Endothelial cell of umbilical vein (primary cell): ENCODE data around the gene VIPR1. TPM values are rescaled to one million over a fixed set of nuclear protein-coding genes. Genes with fewer than 3 reads are reported as not detected.
"Not testable (repeated sequence)": the region's sequence is repeated elsewhere in the genome, so short reads cannot be mapped to it uniquely, and the experiment has no call there.

Experiments
- BruUV-seq: library from RNA; stranded (reverse); fragments of 400-500 nt; replicated peaks from 2 replicates; lab custom pipeline; 2021; lab: Mats Ljungman, UMichigan
- CTCF ChIA-PET: fragments of 300-600, 350-600 bp; sonication (Branson Sonifier 250); formaldehyde crosslinking; loops from one replicate; lab custom pipeline; 2021; ENCODE audit warnings: antibody characterized with exemption, inconsistent platforms; lab: Charles Lee
- POLR2A ChIA-PET: fragments of 300-600, 350-600 bp; sonication (Branson Sonifier 250); formaldehyde crosslinking; loops from one replicate; lab custom pipeline; 2021; ENCODE audit warnings: antibody characterized with exemption, inconsistent platforms; lab: Charles Lee
- DNase-seq: peaks from one replicate; pipeline ENCODE4 v3.0.0-alpha.2; 2011; ENCODE audit warnings: low read depth, low spot score
- FAIRE-seq: peaks from 2 replicates; lab custom pipeline; 2011; peaks lifted over from hg19 to GRCh38; lab: Jason Lieb, UNC
- H2AFZ ChIP-seq: 2 replicates; pipeline ENCODE4 v1.6.0; 2012; ENCODE audit warnings: low read depth, low read length, control low read depth, inconsistent platforms
- H3K27ac ChIP-seq: 2 replicates; pipeline ENCODE4 v1.5.1; 2011; ENCODE audit warnings: low read depth, mild to moderate bottlenecking, control low read depth, low read length, moderate library complexity; ENCODE audit not compliant: insufficient read depth
- H3K27me3 ChIP-seq, 2 experiments: 2 replicates each; pipeline versions ENCODE4 v1.6.0 to v1.6.1; 2011; ENCODE audit warnings: low read length in 2 of 2, mixed read lengths in 1 of 2; ENCODE audit not compliant: control insufficient read depth in 2 of 2, insufficient read depth in 2 of 2
- H3K36me3 ChIP-seq, 2 experiments: 2 replicates in 1 of 2; 3 replicates in 1 of 2; pipeline ENCODE4 v1.5.1; 2011; ENCODE audit warnings: low read length in 2 of 2, mild to moderate bottlenecking in 1 of 2, moderate library complexity in 1 of 2; ENCODE audit not compliant: control insufficient read depth in 2 of 2, insufficient read depth in 2 of 2; ENCODE audit errors: extremely low read depth in 1 of 2
- H3K4me1 ChIP-seq: 3 replicates; pipeline ENCODE4 v1.5.1; 2011; ENCODE audit warnings: mild to moderate bottlenecking, low read length; ENCODE audit not compliant: control insufficient read depth, insufficient read depth; ENCODE audit errors: extremely low read depth
- H3K4me2 ChIP-seq: 2 replicates; pipeline ENCODE4 v1.6.1; 2011; ENCODE audit warnings: low read length, control low read depth, mixed read lengths; ENCODE audit not compliant: insufficient read depth
- H3K4me3 ChIP-seq, 3 experiments: fragments of 200-600 bp in 1 of 3; sonication (generic), shearing (Covaris generic) in 1 of 3; replicated peaks in 1 of 3; 2 replicates each; pipeline ENCODE4 v1.5.1; 2011 to 2016; ENCODE audit warnings: control low read depth in 3 of 3, low read length in 3 of 3, mild to moderate bottlenecking in 2 of 3, inconsistent platforms in 1 of 3, low read depth in 1 of 3, moderate library complexity in 1 of 3; ENCODE audit not compliant: insufficient read depth in 1 of 3
- H3K79me2 ChIP-seq: 2 replicates; pipeline ENCODE4 v1.6.0; 2012; ENCODE audit warnings: low read length, inconsistent platforms; ENCODE audit not compliant: control insufficient read depth, insufficient read depth
- H3K9ac ChIP-seq: replicated peaks from 2 replicates; pipeline ENCODE3; 2011; ENCODE audit warnings: low read length, control low read depth; ENCODE audit not compliant: insufficient read depth; ENCODE audit errors: extremely low read depth
- H3K9me1 ChIP-seq: replicated peaks from 3 replicates; pipeline ENCODE4 v1.6.0; 2011; ENCODE audit warnings: mild to moderate bottlenecking, low read length; ENCODE audit not compliant: control insufficient read depth, insufficient read depth; ENCODE audit errors: extremely low read depth
- H3K9me3 ChIP-seq: replicated peaks from 2 replicates; pipeline ENCODE4 v1.5.1; 2012; ENCODE audit warnings: low read length, inconsistent platforms; ENCODE audit not compliant: control insufficient read depth, insufficient read depth
- H4K20me1 ChIP-seq: replicated peaks from 2 replicates; pipeline ENCODE3; 2011; ENCODE audit warnings: mild to moderate bottlenecking, low read length; ENCODE audit not compliant: control insufficient read depth, insufficient read depth; ENCODE audit errors: extremely low read depth
- EZH2 ChIP-seq: IDR thresholded peaks from 2 replicates; pipeline ENCODE4 v1.6.1; 2012; ENCODE audit warnings: borderline replicate concordance, low read depth, mild to moderate bottlenecking, moderate library complexity, low read length, inconsistent platforms; ENCODE audit not compliant: severe bottlenecking
- FOS ChIP-seq: IDR thresholded peaks from 2 replicates; pipeline ENCODE4 v1.6.1; 2011; ENCODE audit warnings: mild to moderate bottlenecking, low read length, moderate library complexity, borderline replicate concordance; ENCODE audit not compliant: insufficient read depth
- GATA2 ChIP-seq: IDR thresholded peaks from 2 replicates; pipeline ENCODE4 v1.7.0; 2011; ENCODE audit warnings: low read depth, mild to moderate bottlenecking, moderate library complexity, mixed read lengths, low read length; ENCODE audit not compliant: insufficient read length, insufficient read depth
- JUN ChIP-seq: IDR thresholded peaks from 2 replicates; pipeline ENCODE4 v1.6.1; 2011; ENCODE audit warnings: borderline replicate concordance, low read depth; ENCODE audit not compliant: insufficient read length, insufficient read depth
- MYC ChIP-seq: IDR thresholded peaks from one replicate; pipeline ENCODE4 v1.6.1; 2011; ENCODE audit warnings: mild to moderate bottlenecking, low read depth, low read length
- POLR2A ChIP-seq: IDR thresholded peaks from 2 replicates; pipeline ENCODE4 v1.6.1; 2012; ENCODE audit warnings: low read depth, mild to moderate bottlenecking, control low read depth, low read length
- POLR2AphosphoS5 ChIP-seq: IDR thresholded peaks from 2 replicates; pipeline ENCODE4 v1.6.1; 2012; ENCODE audit warnings: low read depth, mild to moderate bottlenecking, control low read depth, low read length, moderate library complexity; ENCODE audit not compliant: insufficient read depth
- dilution Hi-C: fragments of 300-500 bp; cut with MboI; formaldehyde crosslinking; loops from one replicate; pipeline ENCODE4 v1.15.0; 2019; ENCODE audit warnings: low sequenced_read_pairs; ENCODE audit not compliant: extremely low pct_ligation_motif_present
- intact Hi-C: fragments of 100-400 bp; cut with micrococcal nuclease; formaldehyde crosslinking; loops from one replicate; pipeline ENCODE4 v1.10.0; 2022
- polyA plus RNA-seq, 4 experiments: library from polyadenylated mRNA; depleted of rRNA in 3 of 4; stranded (reverse) in 3 of 4; unstranded in 1 of 4; fragments of >200 nt; gene quantifications; 2 replicates each; pipeline versions ENCODE4 v1.2.1 to v1.2.3, GENCODE V29; 2011 to 2012; ENCODE audit warnings: missing spikeins in 1 of 4
- total RNA-seq: library from RNA; stranded (reverse); gene quantifications from 2 replicates; pipeline ENCODE4 v1.2.3, GENCODE V29; 2021
- TF ChIP-seq, protein P1 (sequence below): IDR thresholded peaks from 2 replicates; pipeline ENCODE4 v1.6.1; 2011; ENCODE audit not compliant: insufficient read depth, insufficient read length
- TF ChIP-seq, protein P2 (sequence below), 2 donors: IDR thresholded peaks; 1 replicate in 1 of 2; 2 replicates in 1 of 2; pipeline ENCODE4 v1.5.1; 2011; ENCODE audit warnings: low read length in 2 of 2, mild to moderate bottlenecking in 2 of 2, moderate library complexity in 2 of 2, control low read depth in 1 of 2, inconsistent platforms in 1 of 2, low read depth in 1 of 2; ENCODE audit not compliant: insufficient read depth in 1 of 2; ENCODE audit errors: extremely low read depth in 1 of 2

VIPR1 gene
- total and polyA plus RNA-seq, 2 donors (not counting 3 experiments of a cell fraction or from before 2014, with no cell fraction given), result 3.8 to 4.7 TPM

DNA sequence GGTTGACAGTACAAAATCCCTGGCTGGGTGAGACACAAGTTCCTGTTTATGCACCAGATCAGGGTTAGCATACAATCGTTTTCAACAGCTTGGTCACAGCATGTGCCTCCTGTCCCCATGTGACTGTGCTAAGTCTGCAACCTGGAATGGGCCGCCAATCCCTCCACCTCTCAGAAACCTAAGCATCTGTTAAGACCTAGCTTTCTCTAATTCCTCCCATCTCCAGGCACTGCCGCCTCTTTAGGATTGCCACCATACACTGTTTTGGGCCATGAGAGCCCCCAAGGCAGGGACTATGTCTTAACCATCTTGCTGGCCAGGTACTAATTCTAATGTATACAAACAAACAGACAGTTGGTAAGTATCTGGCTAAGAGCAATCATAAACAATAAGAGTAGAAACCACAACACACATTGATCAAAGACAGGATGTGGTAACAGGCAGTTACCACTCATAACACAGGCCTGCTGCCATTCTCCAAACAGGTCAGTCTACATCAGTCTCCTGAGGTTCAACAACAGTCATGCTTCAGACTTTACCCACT lies 53.7 kb downstream of the VIPR1 start:
- dilution Hi-C loops (no loop called here), intact Hi-C loops (no loop called here)
- Histone ChIP-seq H2AFZ (no peak overlapping the region), H3K9me3 (no peaks in the 10 kb centered on the region), H3K4me1 (no peaks in the 10 kb centered on the region), H3K4me2 (no peak overlapping the region), H4K20me1 (peaks cover 3% of the 10 kb centered on the region), H3K27me3 (no peaks in the 10 kb centered on the region), H3K9ac (no peak overlapping the region), H3K4me3 (no peak overlapping the region), H3K27ac (no peak overlapping the region), H3K79me2 (no peaks in the 10 kb centered on the region), H3K36me3 (peaks cover 16 to 34% of the 10 kb centered on the region in 2 experiments), H3K9me1 (no peaks in the 10 kb centered on the region)
- no TSS peak for BruUV-seq
- ChIA-PET CTCF (interaction anchor here (1.6 kb wide), 1 partner anchor 9 kb away, joined by 5 read pairs; no protein-coding TSS in a partner anchor), POLR2A (no interaction called here)
- FAIRE-seq, result no peak
- TF ChIP-seq FOS (no peak), GATA2 (no peak), JUN (no peak), POLR2A (no peak), EZH2 (no peak), POLR2AphosphoS5 (no peak), MYC (no peak)
- TF ChIP-seq, protein P1, sequence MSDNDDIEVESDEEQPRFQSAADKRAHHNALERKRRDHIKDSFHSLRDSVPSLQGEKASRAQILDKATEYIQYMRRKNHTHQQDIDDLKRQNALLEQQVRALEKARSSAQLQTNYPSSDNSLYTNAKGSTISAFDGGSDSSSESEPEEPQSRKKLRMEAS, result no peak
- TF ChIP-seq, protein P2, sequence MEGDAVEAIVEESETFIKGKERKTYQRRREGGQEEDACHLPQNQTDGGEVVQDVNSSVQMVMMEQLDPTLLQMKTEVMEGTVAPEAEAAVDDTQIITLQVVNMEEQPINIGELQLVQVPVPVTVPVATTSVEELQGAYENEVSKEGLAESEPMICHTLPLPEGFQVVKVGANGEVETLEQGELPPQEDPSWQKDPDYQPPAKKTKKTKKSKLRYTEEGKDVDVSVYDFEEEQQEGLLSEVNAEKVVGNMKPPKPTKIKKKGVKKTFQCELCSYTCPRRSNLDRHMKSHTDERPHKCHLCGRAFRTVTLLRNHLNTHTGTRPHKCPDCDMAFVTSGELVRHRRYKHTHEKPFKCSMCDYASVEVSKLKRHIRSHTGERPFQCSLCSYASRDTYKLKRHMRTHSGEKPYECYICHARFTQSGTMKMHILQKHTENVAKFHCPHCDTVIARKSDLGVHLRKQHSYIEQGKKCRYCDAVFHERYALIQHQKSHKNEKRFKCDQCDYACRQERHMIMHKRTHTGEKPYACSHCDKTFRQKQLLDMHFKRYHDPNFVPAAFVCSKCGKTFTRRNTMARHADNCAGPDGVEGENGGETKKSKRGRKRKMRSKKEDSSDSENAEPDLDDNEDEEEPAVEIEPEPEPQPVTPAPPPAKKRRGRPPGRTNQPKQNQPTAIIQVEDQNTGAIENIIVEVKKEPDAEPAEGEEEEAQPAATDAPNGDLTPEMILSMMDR (IDR thresholded peaks at IDR 0.05; ENCODE audit: extremely low read depth in 1 of 2, insufficient read depth in 1 of 2, low read depth in 1 of 2, low read length in 2 of 2), result no peak
- DNase-seq, result no peak

DNA sequence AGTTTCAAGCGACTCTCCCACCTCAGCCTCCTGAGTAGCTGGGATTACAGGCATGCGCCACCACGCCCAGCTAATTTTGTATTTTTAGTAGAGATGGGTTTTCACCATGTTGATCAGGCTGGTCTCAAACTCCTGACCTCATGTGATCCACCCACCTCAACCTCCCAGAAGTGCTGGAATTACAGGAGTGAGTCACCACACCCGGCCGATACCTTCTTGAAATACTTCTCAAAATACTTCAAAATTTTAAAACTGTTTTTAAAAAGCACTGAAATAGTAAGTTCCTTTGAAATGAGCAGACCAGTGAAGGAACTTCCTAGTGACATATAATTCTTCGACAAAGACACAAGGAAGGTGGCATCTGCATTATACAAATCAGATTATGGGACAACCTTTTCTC lies 54.4 kb downstream of the VIPR1 start:
- H3K9me1 ChIP-seq, H3K9ac ChIP-seq, H3K4me2 ChIP-seq, H2AFZ ChIP-seq, H3K27ac ChIP-seq, intact Hi-C loops, H3K4me3 ChIP-seq, DNase-seq, H4K20me1 ChIP-seq, H3K79me2 ChIP-seq, H3K27me3 ChIP-seq, dilution Hi-C loops, H3K4me1 ChIP-seq, BruUV-seq, FAIRE-seq, H3K9me3 ChIP-seq, POLR2A ChIA-PET: not testable (repeated sequence)
- CTCF ChIA-PET, result interaction anchor here (1.6 kb wide), 1 partner anchor 10 kb away, joined by 5 read pairs; no protein-coding TSS in a partner anchor
- H3K36me3 ChIP-seq, result peaks cover 16 to 34% of the 10 kb centered on the region in 2 experiments
